Stimulated activated CD8-positive, alpha-beta memory T cell treated with anti-CD3 and anti-CD28 coated beads, Interleukin-7, amount 100 ng/mL, for 4 hours (primary cell): ENCODE results near the gene CFAP20DC.
"Not testable (repeated sequence)": the region's sequence is repeated elsewhere in the genome, so short reads cannot be mapped to it uniquely, and the experiment has no call there.

Source experiments
- DNase-seq, 2 donors: peaks; one replicate each; pipeline ENCODE4 v3.0.0-alpha.2; 2020; ENCODE audit warnings: low read depth in 2 of 2

The CFAP20DC gene

GRCh38 chr3:58746758-58747157 lies 303.1 kb downstream of the CFAP20DC start:
- no peak for DNase-seq

- DNase-seq = no peak
These were observed 306.5 kb downstream of the CFAP20DC start for GRCh38 chr3:58743296-58743695.

GRCh38 chr3:58742239-58742638 lies 307.6 kb downstream of the CFAP20DC start:
- no peak for DNase-seq

GRCh38 chr3:58737644-58738043 lies 312.2 kb downstream of the CFAP20DC start:
- DNase-seq = no peak

- DNase-seq = no peak
These were observed 318.2 kb downstream of the CFAP20DC start for GRCh38 chr3:58731673-58732072.

- no peak for DNase-seq
These were observed 321.1 kb downstream of the CFAP20DC start for GRCh38 chr3:58728723-58729122.

GRCh38 chr3:58725326-58725853 lies 324.4 kb downstream of the CFAP20DC start:
- DNase-seq = no peak

- no peak for DNase-seq
These were observed 325.5 kb downstream of the CFAP20DC start for GRCh38 chr3:58724336-58724735.

GRCh38 chr3:58723173-58723572 lies 326.7 kb downstream of the CFAP20DC start:
- DNase-seq = no peak

- no peak for DNase-seq
These were observed 327.3 kb downstream of the CFAP20DC start for GRCh38 chr3:58722561-58722960.

GRCh38 chr3:58720526-58720925 lies 329.3 kb downstream of the CFAP20DC start:
- DNase-seq = no peak

GRCh38 chr3:58719684-58720083 lies 330.1 kb downstream of the CFAP20DC start:
- DNase-seq = no peak

- no peak for DNase-seq
These were observed 336.0 kb downstream of the CFAP20DC start for GRCh38 chr3:58713715-58714401.

- DNase-seq = no peak
These were observed 338.0 kb downstream of the CFAP20DC start for GRCh38 chr3:58711871-58712270.

- not testable (repeated sequence) for DNase-seq
These were observed 340.8 kb downstream of the CFAP20DC start for GRCh38 chr3:58708983-58709382.

GRCh38 chr3:58708116-58708791 lies 341.6 kb downstream of the CFAP20DC start:
- DNase-seq = no peak

GRCh38 chr3:58707390-58707930 lies 342.4 kb downstream of the CFAP20DC start:
- no peak for DNase-seq

- DNase-seq = no peak
These were observed 343.2 kb downstream of the CFAP20DC start for GRCh38 chr3:58706395-58707167.

- no peak for DNase-seq
These were observed 345.1 kb downstream of the CFAP20DC start for GRCh38 chr3:58704745-58705144.

GRCh38 chr3:58704304-58704703 lies 345.5 kb downstream of the CFAP20DC start:
- DNase-seq = not testable (repeated sequence)

GRCh38 chr3:58698246-58698645 lies 351.6 kb downstream of the CFAP20DC start:
- DNase-seq = no peak

GRCh38 chr3:58697561-58697960 lies 352.3 kb downstream of the CFAP20DC start:
- no peak for DNase-seq
